HuH-7 (cell line): ENCODE data around the gene INPP5A.
"Not testable (repeated sequence)": the region's sequence is repeated elsewhere in the genome, so short reads cannot be mapped to it uniquely, and the experiment has no call there.

Experiments
- DNase-seq: peaks from one replicate; pipeline ENCODE4 v3.0.0; 2011; ENCODE audit warnings: low spot score

INPP5A gene

DNA sequence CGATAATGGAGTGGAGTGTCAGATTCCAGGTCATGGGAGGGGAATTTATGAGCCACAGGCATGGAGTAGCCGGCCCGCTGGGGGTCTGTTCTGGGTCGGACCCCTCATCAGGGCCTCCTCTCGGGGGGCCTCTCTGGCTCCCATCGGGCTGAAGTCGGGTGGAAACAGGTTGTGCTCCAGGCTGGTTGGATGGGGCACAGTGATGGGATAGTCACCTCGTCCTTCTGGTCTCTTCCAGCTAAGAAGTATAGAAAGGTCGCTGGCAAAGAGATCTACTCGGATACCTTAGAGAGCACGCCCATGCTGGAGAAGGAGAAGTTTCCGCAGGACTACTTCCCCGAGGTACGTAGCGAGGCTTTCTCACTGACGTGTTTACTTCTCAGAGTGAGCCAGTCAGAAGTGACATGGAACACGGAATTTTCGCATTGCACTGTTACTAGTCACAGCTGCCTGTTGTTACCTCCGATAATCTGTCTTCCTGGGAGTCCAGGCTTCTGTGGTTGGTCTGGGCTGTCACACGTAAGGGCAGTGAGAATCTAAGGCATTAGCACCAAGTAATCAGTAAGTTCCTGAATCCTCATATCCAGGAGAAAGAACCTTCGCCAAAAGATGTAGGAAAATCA, 160.1 kb downstream of the INPP5A start:
- no peak for DNase-seq

DNA sequence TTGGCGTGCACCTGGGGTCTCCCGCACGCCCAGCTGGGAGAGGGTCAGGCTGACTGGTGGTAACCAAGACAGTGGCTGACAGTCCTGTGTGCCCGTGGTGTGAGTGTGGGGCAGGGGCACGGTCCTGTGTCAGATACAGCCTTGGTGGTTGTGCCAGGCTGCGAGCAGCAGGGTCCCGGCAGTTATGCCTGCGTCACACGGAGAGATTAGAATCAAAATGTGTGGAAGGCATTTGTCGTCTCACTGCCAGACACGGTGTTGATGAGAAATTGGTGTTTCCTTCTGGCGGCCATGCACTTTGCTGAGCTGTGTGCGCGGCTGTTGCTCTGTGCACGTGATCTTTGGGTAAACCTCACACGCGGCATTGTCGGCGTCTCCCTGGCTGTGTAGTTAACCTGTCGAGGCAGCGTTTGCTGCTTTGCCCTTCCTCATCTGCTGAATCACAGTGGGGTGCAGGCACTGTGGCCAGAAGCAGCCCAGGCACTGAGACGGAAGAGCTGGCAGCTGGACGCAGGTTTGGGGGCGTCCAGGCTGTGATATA, 160.7 kb downstream of the INPP5A start:
- DNase-seq, result no peak

GRCh38 chr10:132698761-132699391, 161.3 kb downstream of the INPP5A start:
- no peak for DNase-seq

DNA sequence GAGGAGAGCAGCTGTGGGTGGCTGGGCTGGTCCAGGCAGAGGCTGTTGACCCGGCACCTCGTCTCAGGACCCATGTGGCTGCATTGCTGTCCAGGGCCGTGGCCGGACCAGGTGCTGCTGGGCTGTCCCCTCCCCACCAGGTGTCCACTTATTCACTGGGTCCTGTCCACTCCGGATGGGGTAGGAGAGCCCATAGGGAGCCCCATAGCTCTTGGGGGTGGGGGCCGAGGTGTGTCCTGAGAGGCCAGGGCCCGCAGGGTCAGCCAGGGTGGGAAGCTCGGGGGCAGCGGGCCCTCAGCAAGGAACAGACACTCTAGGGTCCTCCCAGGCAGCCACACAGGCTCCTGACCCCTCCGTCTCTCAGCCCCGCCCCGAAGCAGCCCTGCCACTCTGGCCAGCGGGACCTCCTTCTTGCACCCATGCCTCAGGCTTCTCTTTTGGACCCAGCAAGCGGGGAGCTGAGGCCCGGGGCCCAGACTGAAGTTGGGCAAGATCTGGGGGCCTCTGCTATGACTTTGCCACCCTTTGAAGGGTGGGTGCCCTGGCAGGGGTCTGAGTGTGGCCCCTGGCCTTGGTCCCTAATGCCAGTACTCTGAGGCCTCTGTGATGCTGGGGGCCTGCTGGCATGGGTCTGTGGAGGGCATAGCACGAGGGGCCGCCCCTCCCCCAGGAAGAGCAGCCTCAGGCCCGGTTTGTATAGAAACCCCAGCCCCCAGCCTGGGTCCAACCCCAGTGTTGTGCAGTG, 162.0 kb downstream of the INPP5A start:
- no peak for DNase-seq

DNA sequence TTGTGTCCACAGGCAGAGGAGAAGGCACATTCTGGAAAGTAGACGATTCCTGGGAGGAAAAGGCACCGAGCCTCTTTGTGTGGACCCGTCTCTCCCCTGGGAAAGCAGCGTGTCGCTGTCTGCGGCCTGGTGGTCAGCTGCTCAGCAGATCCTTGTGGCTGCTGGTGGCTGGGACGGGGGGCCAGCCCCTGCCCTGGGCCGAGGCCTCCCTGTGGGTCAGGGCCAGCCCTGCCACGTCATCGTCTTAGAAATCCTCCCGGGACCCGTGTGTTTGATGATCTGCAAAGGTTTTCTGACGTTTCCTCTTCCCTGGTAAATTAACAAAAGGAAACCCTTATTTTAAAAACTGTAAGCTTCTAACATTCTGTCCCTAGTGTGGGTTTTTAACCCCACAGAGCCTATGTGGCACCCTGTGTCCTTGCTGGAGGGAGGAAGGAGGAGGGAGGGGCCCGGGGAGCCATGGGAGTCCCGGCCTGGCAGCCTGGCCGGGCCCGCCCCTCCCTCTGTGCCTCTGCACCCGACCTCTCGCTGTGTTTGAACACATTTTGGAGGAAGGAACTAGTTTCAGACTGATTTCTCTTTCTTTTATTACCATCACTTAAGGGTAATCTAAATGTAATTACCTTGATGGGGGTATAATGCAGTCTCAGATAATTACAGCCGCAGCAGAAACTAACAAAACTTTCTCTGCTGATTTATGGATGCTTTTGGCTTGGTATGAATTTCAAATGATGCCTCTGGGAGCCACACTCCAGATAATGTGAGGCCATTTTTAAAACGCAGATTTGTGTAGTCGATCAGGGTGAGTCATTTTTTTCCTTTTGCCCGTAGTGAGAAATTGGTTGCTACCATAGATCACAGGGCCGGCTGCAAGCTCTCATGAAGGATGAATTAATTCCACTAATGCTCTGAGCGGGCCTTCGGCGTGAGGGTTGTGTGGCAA, 162.8 kb downstream of the INPP5A start:
- DNase-seq, result no peak

GRCh38 chr10:132701099-132701845, 163.7 kb downstream of the INPP5A start:
- DNase-seq, result no peak

GRCh38 chr10:132701846-132702190, 164.2 kb downstream of the INPP5A start:
- DNase-seq, result no peak

DNA sequence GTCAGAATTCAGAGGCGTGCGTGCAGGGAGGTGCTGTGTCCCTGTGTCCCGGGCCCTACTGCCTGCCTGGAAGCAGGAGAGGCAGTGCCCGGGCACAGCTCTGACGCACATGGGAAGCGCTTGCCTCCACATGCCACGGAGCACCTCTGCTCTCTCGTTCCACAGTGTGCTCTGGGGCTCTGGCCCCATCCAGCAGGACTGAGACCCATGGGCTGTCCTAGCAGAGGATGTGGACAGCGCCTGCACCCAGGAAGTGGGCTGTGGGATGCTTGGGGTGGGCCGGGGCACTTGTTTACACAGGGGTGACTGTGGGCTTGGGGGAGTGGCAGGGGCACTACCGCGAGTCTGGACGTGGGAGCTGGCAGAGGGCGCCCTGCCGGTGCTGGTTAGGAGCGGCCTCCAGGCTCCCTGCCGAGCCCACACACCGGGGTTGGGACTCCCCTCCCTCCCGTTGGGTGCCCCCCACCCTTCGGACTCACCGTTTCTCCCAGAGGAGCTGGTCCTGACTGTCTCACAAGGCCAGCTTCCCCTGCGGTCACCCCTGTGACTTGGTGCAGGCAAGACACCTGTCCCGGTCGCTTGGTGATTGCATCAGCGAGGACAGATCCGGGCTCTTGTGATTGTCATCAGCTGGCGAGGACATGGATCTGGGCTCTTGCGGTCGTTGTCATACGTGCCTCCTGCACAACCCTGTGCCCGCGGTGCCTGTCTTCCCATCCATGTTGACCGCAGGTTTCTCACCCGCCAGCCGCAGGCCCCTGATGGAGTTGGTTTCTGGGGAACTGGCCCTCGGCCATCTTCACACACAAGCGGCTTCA, 165.2 kb downstream of the INPP5A start:
- no peak for DNase-seq

- no peak for DNase-seq
Observed at GRCh38 chr10:132703419-132704007, 165.9 kb downstream of the INPP5A start.

- no peak for DNase-seq
Observed at GRCh38 chr10:132704008-132704814, 166.6 kb downstream of the INPP5A start.

DNA sequence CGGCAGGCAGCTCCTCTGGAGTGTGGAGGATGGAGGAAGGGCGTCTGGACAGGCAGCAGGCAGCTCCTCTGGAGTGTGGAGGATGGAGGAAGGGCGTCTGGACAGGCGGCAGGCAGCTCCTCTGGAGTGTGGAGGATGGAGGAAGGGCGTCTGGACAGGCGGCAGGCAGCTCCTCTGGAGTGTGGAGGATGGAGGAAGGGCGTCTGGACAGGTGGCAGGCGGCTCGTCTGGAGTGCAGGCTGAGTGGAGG, 167.2 kb downstream of the INPP5A start:
- not testable (repeated sequence) for DNase-seq

DNA sequence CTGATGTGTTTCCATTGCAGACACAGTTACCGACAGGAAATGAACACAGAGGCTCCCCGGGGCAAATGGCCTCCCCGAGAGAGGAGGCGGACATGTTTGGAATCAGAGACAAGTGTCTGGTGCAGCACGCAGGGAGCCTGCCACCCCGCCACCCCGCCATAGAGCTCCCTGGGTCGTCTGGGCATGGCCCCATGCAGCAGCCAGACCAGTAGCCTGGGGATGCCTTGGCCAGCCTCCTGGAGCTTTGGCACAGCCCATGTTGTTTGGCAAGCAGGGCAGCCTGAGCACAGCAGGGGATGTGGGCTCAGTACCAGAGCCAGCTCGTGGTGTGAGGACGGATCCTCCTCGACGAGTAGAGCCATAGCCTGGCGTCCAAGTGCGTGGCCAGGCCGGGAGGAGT, 167.6 kb downstream of the INPP5A start:
- DNase-seq, result no peak

GRCh38 chr10:132705943-132706342, 168.4 kb downstream of the INPP5A start:
- no peak for DNase-seq

DNA sequence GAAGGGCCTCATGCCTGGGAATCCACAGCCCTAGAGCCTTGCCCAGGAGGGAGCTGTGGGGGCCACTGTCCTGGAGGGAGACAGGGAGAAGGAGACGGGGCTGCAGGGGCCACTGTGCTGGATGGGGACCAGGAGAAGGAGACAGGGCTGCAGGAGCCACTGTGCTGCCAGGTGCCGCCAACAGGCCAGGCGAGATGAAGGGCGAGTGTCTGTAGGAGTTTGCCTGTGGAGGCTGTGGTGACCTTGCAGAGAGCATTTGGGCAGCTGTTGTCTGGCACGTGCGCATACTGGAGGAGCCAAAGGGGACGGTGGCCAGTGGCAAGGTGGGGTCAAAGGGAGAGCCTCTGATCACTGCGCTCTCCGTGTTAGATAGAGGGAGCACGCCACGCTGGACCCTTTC, 169.1 kb downstream of the INPP5A start:
- no peak for DNase-seq

DNA sequence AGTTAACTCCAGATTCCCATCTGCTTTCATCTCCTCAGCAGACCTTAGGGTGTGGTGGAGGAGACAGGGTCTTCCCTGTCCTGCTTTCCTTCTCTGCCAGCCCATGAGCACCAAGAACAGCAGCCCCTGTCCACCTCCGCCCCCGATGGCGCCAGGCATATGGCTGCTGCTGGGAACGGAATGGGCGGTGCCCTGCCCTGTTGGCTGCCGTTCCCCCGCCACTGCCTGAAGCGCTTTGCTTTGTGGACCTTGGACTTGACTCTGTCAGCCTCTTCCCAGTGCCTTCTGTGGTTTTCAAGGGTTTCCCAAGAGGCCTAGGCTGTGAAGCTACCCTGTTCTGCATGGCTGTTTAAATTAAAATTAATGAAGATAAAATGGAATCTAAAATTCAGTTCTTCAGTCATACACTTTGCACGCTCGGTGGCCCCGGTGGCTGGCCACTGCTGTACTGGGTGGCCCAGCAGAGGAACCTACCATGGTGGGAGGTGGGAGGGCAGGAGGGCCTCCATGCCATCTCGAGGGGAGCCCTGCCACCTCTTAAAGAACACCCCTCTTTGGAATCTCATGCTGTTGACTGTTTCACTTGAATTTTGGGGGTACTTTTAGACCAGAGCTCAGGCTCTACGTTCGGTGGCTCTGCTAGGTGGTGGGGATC, 169.7 kb downstream of the INPP5A start:
- no peak for DNase-seq

DNA sequence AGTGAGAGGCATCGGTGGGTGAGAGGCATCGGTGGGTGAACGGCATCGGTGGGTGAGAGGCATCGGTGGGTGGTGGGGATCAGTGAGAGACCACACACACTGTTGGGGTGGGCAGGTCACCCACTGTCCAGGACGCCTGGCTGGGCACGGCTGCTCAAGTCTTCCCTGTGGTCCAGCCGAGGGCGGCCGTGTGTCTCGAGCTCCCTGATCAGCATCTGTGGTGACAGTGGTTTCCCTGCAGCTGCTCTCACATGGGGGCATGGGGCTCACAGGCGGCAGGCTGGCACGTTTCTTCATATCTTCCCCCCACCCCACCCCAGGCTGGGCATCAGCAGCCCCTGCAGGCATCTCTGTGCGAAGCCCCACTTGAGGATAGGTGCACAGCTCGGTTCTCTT, 170.2 kb downstream of the INPP5A start:
- DNase-seq, result no peak

- no peak for DNase-seq
Observed at GRCh38 chr10:132708441-132708840, 170.9 kb downstream of the INPP5A start.

DNA sequence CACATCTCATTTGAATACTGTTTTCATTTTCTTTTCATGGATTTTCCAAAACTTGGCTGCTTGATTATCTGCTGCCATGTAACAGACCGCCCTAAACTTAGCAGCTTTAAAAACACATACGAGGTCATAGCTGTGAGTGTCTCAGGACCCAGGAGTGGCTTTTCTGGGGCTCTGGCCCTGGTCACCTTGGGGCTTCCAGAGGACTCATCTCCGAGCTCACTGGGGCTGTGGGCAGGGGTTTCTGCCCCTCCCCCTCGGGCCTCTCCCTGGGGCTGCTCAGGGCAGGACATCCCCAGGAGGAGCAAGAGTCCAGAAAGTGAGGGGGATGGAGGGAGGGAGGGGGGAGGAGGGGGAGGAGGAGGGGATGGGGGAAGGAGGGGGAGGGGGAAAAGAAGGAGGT, 171.3 kb downstream of the INPP5A start:
- no peak for DNase-seq

DNA sequence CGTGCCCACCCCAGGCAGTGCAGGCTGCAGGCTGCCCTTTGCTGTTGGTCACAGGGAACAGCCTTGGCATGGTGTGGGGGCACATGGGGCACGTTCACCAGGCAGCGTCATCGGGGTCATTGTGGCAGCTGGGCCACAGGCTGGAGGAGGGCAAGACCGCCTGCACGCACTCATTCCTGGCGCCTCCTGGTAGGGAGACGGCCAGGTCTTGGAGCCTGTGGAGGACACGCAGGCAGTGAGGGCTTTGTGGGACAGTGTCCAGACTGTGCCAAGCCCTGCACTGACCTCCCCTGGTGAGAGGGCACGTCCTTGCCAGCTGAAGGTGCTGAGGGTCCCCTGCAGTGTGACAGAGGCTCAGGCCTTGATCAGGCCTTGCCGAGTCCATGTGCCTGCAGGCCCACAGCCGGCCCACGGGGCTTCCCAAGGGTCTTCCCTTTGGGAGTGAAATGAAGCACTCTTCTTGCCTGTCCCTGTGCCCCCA, 171.9 kb downstream of the INPP5A start:
- DNase-seq, result no peak
